ENCODE results near the gene TPK1. TPM values are rescaled to one million over a fixed set of nuclear protein-coding genes. Genes with fewer than 3 reads are reported as not detected.
"Not testable (repeated sequence)": the region's sequence is repeated elsewhere in the genome, so short reads cannot be mapped to it uniquely, and the experiment has no call there.

TPK1 gene
- polyA plus RNA-seq, 2 of the 4 experiments (the other 2 are of a cell fraction), result 1.4 to 2.5 TPM

- H3K4me2 ChIP-seq, result no peak overlapping the region
- 23% methylated on average over 4 of the region's 4 CpGs for WGBS (ENCODE audit: missing lambda C conversion rate)
- FAIRE-seq, result no peak
- H3K27ac ChIP-seq, result no peak overlapping the region
- no peak for DNase-seq (ENCODE audit: low read depth in 1 of 2, low spot score in 1 of 2)
- H3K4me3 ChIP-seq, result no peak overlapping the region
- ATAC-seq, result no peak
- no peaks in the 10 kb centered on the region for H3K4me1 ChIP-seq
- H3K9me3 ChIP-seq, result no peaks in the 10 kb centered on the region
- CTCF ChIA-PET, result no interaction called here
- POLR2A ChIA-PET, result no interaction called here
- TF ChIP-seq ATOH8 (CRISPR knock-in tag; IDR thresholded peaks at IDR 0.05; ENCODE audit: low read depth) (no peak), HDAC2 (IDR thresholded peaks at IDR 0.05) (no peak), FOSL2 (IDR thresholded peaks at IDR 0.05) (no peak), FOSL2 (CRISPR knock-in tag; IDR thresholded peaks at IDR 0.05) (no peak), USF2 (IDR thresholded peaks at IDR 0.05) (no peak), RFX5 (IDR thresholded peaks at IDR 0.05) (no peak), MAX (IDR thresholded peaks at IDR 0.05) (no peak), RARB (CRISPR knock-in tag; IDR thresholded peaks at IDR 0.05) (no peak), CHD4 (IDR thresholded peaks at IDR 0.05; ENCODE audit: borderline replicate concordance) (no peak), HEYL (CRISPR knock-in tag; IDR thresholded peaks at IDR 0.05) (no peak), HES2 (IDR thresholded peaks at IDR 0.05) (no peak)
Observed at GRCh38 chr7:144780071-144780608, 55.7 kb downstream of the TPK1 start.

- H3K4me3 ChIP-seq; CTCF ChIA-PET; ATAC-seq; H3K4me2 ChIP-seq; H3K4me1 ChIP-seq; FAIRE-seq; H3K27ac ChIP-seq; DNase-seq (ENCODE audit: low read depth in 1 of 2, low spot score in 1 of 2); H3K9me3 ChIP-seq; POLR2A ChIA-PET: not testable (repeated sequence)
- WGBS (ENCODE audit: missing lambda C conversion rate), result 20% methylated on average over 3 of the region's 3 CpGs
Observed at GRCh38 chr7:144777889-144778288, 58.0 kb downstream of the TPK1 start.

GRCh38 chr7:144777005-144777839 lies 58.6 kb downstream of the TPK1 start:
- ChIA-PET CTCF (no interaction called here), POLR2A (no interaction called here)
- no peaks in the 10 kb centered on the region for H3K9me3 ChIP-seq
- H3K4me1 ChIP-seq, result no peaks in the 10 kb centered on the region
- H3K4me2 ChIP-seq, result no peak overlapping the region
- H3K4me3 ChIP-seq, result no peak overlapping the region
- ATAC-seq (no peak), FAIRE-seq (no peak), DNase-seq (ENCODE audit: low read depth in 1 of 2, low spot score in 1 of 2) (no peak)
- no peak overlapping the region for H3K27ac ChIP-seq
- 11% methylated on average over 3 of the region's 3 CpGs for WGBS (ENCODE audit: missing lambda C conversion rate)
- no peak for TF ChIP-seq EHF (CRISPR knock-in tag; IDR thresholded peaks at IDR 0.05)
- no peak for TF ChIP-seq CEBPB (IDR thresholded peaks at IDR 0.05)
- no peak for TF ChIP-seq HEYL (CRISPR knock-in tag; IDR thresholded peaks at IDR 0.05)
- TF ChIP-seq ATOH8 (CRISPR knock-in tag; IDR thresholded peaks at IDR 0.05; ENCODE audit: low read depth), result no peak
- TF ChIP-seq MYC (IDR thresholded peaks at IDR 0.05; ENCODE audit: borderline replicate concordance, low read length), result no peak
- TF ChIP-seq CBX8 (IDR thresholded peaks at IDR 0.05), result no peak
- TF ChIP-seq POLR2A (IDR thresholded peaks at IDR 0.05; ENCODE audit: low read length), result no peak
- TF ChIP-seq CBX2 (IDR thresholded peaks at IDR 0.05; ENCODE audit: borderline replicate concordance, low read depth), result no peak
- TF ChIP-seq HMGXB4 (CRISPR knock-in tag; IDR thresholded peaks at IDR 0.05; ENCODE audit: borderline replicate concordance), result no peak
- TF ChIP-seq TP53 (CRISPR knock-in tag; IDR thresholded peaks at IDR 0.05), result no peak
- TF ChIP-seq HES2 (IDR thresholded peaks at IDR 0.05), result no peak
- no peak for TF ChIP-seq ZFP36 (IDR thresholded peaks at IDR 0.05; ENCODE audit: borderline replicate concordance, partially characterized antibody)
- no peak for TF ChIP-seq REST (IDR thresholded peaks at IDR 0.05)
- no peak for TF ChIP-seq FOSB (CRISPR knock-in tag; IDR thresholded peaks at IDR 0.05)
- no peak for TF ChIP-seq HOXA7 (CRISPR knock-in tag; IDR thresholded peaks at IDR 0.05)
